Neural cell (in vitro differentiated cells): Measurements from ENCODE around the gene CACNA1F. TPM values are rescaled to one million over a fixed set of nuclear protein-coding genes. Genes with fewer than 3 reads are reported as not detected.

ENCODE experiments used
- H2AFZ ChIP-seq: fragments of 200-600, 300-800 bp; sonication (generic), shearing (Covaris generic); 2 replicates; pipeline ENCODE4 v1.6.0; 2014; ENCODE audit warnings: low read depth, mild to moderate bottlenecking, antibody characterized with exemption, low read length, moderate library complexity
- H3F3A ChIP-seq: fragments of 200-600 bp; shearing (Covaris generic); 2 replicates; pipeline ENCODE4 v1.6.1; 2016; ENCODE audit warnings: mild to moderate bottlenecking, moderate library complexity, mixed read lengths, antibody characterized with exemption, low read length; ENCODE audit not compliant: insufficient read depth, poor library complexity, severe bottlenecking
- H3K27ac ChIP-seq: fragments of 200-600, 300-800 bp; sonication (generic), shearing (Covaris generic); 2 replicates; pipeline ENCODE4 v1.5.1; 2014; ENCODE audit warnings: mild to moderate bottlenecking, low read length, moderate library complexity
- H3K27me3 ChIP-seq: fragments of 300-800, 200-600 bp; sonication (generic), shearing (Covaris generic); 2 replicates; pipeline ENCODE4 v1.6.0; 2014; ENCODE audit warnings: mild to moderate bottlenecking, low read depth, low read length, moderate library complexity; ENCODE audit not compliant: insufficient read depth
- H3K36me3 ChIP-seq: fragments of 300-800, 200-600 bp; sonication (generic), shearing (Covaris generic); 2 replicates; pipeline ENCODE4 v1.5.1; 2014; ENCODE audit warnings: mild to moderate bottlenecking, antibody characterized with exemption, low read length, moderate library complexity; ENCODE audit not compliant: insufficient read depth
- H3K4me2 ChIP-seq: fragments of 300-800, 200-600 bp; sonication (generic), shearing (Covaris generic); 2 replicates; pipeline ENCODE4 v1.6.0; 2014; ENCODE audit warnings: mild to moderate bottlenecking, low read length
- H3K4me3 ChIP-seq: fragments of 300-800, 200-600 bp; sonication (generic), shearing (Covaris generic); 2 replicates; pipeline ENCODE4 v1.5.1; 2014; ENCODE audit warnings: mild to moderate bottlenecking, low read length, moderate library complexity
- H3K79me2 ChIP-seq: fragments of 200-600 bp; shearing (Covaris generic); replicated peaks from 2 replicates; pipeline ENCODE4 v1.6.0; 2014; ENCODE audit warnings: mild to moderate bottlenecking, low read length, moderate library complexity; ENCODE audit not compliant: insufficient read depth
- H3K9ac ChIP-seq: fragments of 300-800, 200-600 bp; sonication (generic), shearing (Covaris generic); 2 replicates; pipeline ENCODE4 v1.6.1; 2016; ENCODE audit warnings: mild to moderate bottlenecking, low read length, mixed read lengths
- H3K9me2 ChIP-seq: fragments of 200-600 bp; shearing (Covaris generic); 2 replicates; pipeline ENCODE4 v1.6.1; 2016; ENCODE audit warnings: mild to moderate bottlenecking, low read length, mixed read lengths; ENCODE audit not compliant: insufficient read depth
- H3K9me3 ChIP-seq: fragments of 200-600, 300-800 bp; sonication (generic), shearing (Covaris generic); 2 replicates; pipeline ENCODE4 v1.6.1; 2016; ENCODE audit warnings: mild to moderate bottlenecking, mixed run types, low read length, moderate library complexity, mixed read lengths
- H4K20me1 ChIP-seq: fragments of 200-600 bp; shearing (Covaris generic); 2 replicates; pipeline ENCODE4 v1.6.1; 2016; ENCODE audit warnings: mild to moderate bottlenecking, mixed run types; ENCODE audit not compliant: insufficient read depth
- CTCF ChIP-seq: fragments of 450-650 bp; IDR thresholded peaks from 2 replicates; pipeline ENCODE4 v1.5.1; 2014; ENCODE audit warnings: antibody characterized with exemption, mild to moderate bottlenecking, moderate library complexity; ENCODE audit not compliant: poor library complexity, severe bottlenecking
- EP300 ChIP-seq: fragments of 450-650 bp; conservative IDR thresholded peaks from 2 replicates; pipeline ENCODE4 v1.6.1; 2014; ENCODE audit warnings: antibody characterized with exemption, mild to moderate bottlenecking, moderate library complexity; ENCODE audit not compliant: poor library complexity, severe bottlenecking
- EZH2 ChIP-seq: fragments of 200-600, 300-800 bp; shearing (Covaris generic), sonication (generic); IDR thresholded peaks from 2 replicates; pipeline ENCODE4 v1.6.1; 2014; ENCODE audit warnings: antibody characterized with exemption, low read length, borderline replicate concordance, mild to moderate bottlenecking; ENCODE audit not compliant: insufficient read depth, poor library complexity, severe bottlenecking
- MXI1 ChIP-seq: fragments of 450-650 bp; conservative IDR thresholded peaks from 2 replicates; pipeline ENCODE4 v1.6.1; 2014; ENCODE audit warnings: antibody characterized with exemption, mild to moderate bottlenecking; ENCODE audit not compliant: poor library complexity, severe bottlenecking
- POLR2AphosphoS5 ChIP-seq: IDR thresholded peaks from 2 replicates; pipeline ENCODE4 v1.6.1; 2012
- RAD21 ChIP-seq: fragments of 450-650 bp; conservative IDR thresholded peaks from 2 replicates; pipeline ENCODE4 v1.6.1; 2014; ENCODE audit warnings: antibody characterized with exemption, mild to moderate bottlenecking, moderate library complexity
- REST ChIP-seq: IDR thresholded peaks from 2 replicates; pipeline ENCODE4 v1.6.1; 2012; ENCODE audit warnings: borderline replicate concordance
- SMC3 ChIP-seq: fragments of 450-650 bp; conservative IDR thresholded peaks from 2 replicates; pipeline ENCODE4 v1.6.1; 2014; ENCODE audit warnings: antibody characterized with exemption, mild to moderate bottlenecking, moderate library complexity; ENCODE audit not compliant: poor library complexity
- TAF1 ChIP-seq: IDR thresholded peaks from 2 replicates; pipeline ENCODE4 v1.6.1; 2012; ENCODE audit warnings: low read depth
- polyA plus RNA-seq: library from polyadenylated mRNA; depleted of rRNA; stranded (reverse); fragments of >200 nt; gene quantifications from 2 replicates; pipeline ENCODE4 v1.2.3, GENCODE V29; 2014

CACNA1F gene
- polyA plus RNA-seq, 1 donor from 2014 or later = not detected

GRCh38 chrX:49214416-49214815 is 18.7 kb downstream of the CACNA1F start:
- Histone ChIP-seq H3K27ac (no peak overlapping the region), H3K9ac (no peak overlapping the region), H3K79me2 (no peaks in the 10 kb centered on the region), H3F3A (no peaks in the 10 kb centered on the region), H3K27me3 (no peaks in the 10 kb centered on the region), H3K9me2 (no peaks in the 10 kb centered on the region), H3K4me2 (no peak overlapping the region), H4K20me1 (no peaks in the 10 kb centered on the region), H3K4me3 (no peak overlapping the region), H2AFZ (no peak overlapping the region), H3K36me3 (no peaks in the 10 kb centered on the region), H3K9me3 (no peaks in the 10 kb centered on the region)
- TF ChIP-seq TAF1 (no peak), POLR2AphosphoS5 (no peak), RAD21 (no peak), EP300 (no peak), CTCF (no peak), SMC3 (no peak)

- H3K9me2 ChIP-seq = no peaks in the 10 kb centered on the region
- H3K79me2 ChIP-seq = no peaks in the 10 kb centered on the region
- no peak overlapping the region for H3K27ac ChIP-seq
- H3F3A ChIP-seq = no peaks in the 10 kb centered on the region
- no peaks in the 10 kb centered on the region for H4K20me1 ChIP-seq
- no peak overlapping the region for H3K9ac ChIP-seq
- no peaks in the 10 kb centered on the region for H3K9me3 ChIP-seq
- H2AFZ ChIP-seq = no peak overlapping the region
- H3K4me3 ChIP-seq = no peak overlapping the region
- H3K4me2 ChIP-seq = no peak overlapping the region
- TF ChIP-seq POLR2AphosphoS5 = no peak
- no peaks in the 10 kb centered on the region for H3K36me3 ChIP-seq
- no peaks in the 10 kb centered on the region for H3K27me3 ChIP-seq
Observed at GRCh38 chrX:49212861-49213260, 20.3 kb downstream of the CACNA1F start.

GRCh38 chrX:49212209-49212608 is 20.9 kb downstream of the CACNA1F start:
- Histone ChIP-seq H3K9ac (no peak overlapping the region), H3K4me2 (no peak overlapping the region), H3K9me2 (no peaks in the 10 kb centered on the region), H3K79me2 (no peaks in the 10 kb centered on the region), H4K20me1 (no peaks in the 10 kb centered on the region), H2AFZ (no peak overlapping the region), H3K27ac (no peak overlapping the region), H3K9me3 (no peaks in the 10 kb centered on the region), H3K4me3 (no peak overlapping the region), H3F3A (no peaks in the 10 kb centered on the region), H3K36me3 (no peaks in the 10 kb centered on the region), H3K27me3 (no peaks in the 10 kb centered on the region)
- TF ChIP-seq RAD21 (no peak), MXI1 (no peak), SMC3 (no peak), CTCF (no peak), POLR2AphosphoS5 (no peak), REST (no peak), TAF1 (no peak), EZH2 (no peak), EP300 (no peak)
